Activated T-cell treated with anti-CD3 and anti-CD28 coated beads, Interleukin-2, amount 50 U/mL, for 48 hours (primary cell): ENCODE data around the gene CTIF.
"Not testable (repeated sequence)": the region's sequence is repeated elsewhere in the genome, so short reads cannot be mapped to it uniquely, and the experiment has no call there.

Source experiments
- DNase-seq, 2 experiments: peaks; one replicate each; pipeline ENCODE4 v3.0.0-alpha.2; 2020

Gene CTIF

GRCh38 chr18:48860269-48861180 is 321.7 kb downstream of the CTIF start:
- DNase-seq = no peak

GRCh38 chr18:48861181-48861708 is 322.4 kb downstream of the CTIF start:
- DNase-seq = no peak

GRCh38 chr18:48862132-48862531 is 323.3 kb downstream of the CTIF start:
- no peak for DNase-seq

GRCh38 chr18:48862678-48863270 is 323.9 kb downstream of the CTIF start:
- DNase-seq = no peak

GRCh38 chr18:48863432-48864065 is 324.7 kb downstream of the CTIF start:
- no peak for DNase-seq

GRCh38 chr18:48864876-48865275 is 326.0 kb downstream of the CTIF start:
- no peak for DNase-seq

GRCh38 chr18:48866028-48866733 is 327.4 kb downstream of the CTIF start:
- no peak for DNase-seq

GRCh38 chr18:48866856-48867255 is 328.0 kb downstream of the CTIF start:
- DNase-seq = no peak

GRCh38 chr18:48867978-48868377 is 329.1 kb downstream of the CTIF start:
- DNase-seq = no peak

GRCh38 chr18:48868468-48869466 is 329.9 kb downstream of the CTIF start:
- peak; percentile 77 to 80 for DNase-seq

- peak; percentile 30 to 35 for DNase-seq
Observed at GRCh38 chr18:48869591-48869990, 330.8 kb downstream of the CTIF start.

- not testable (repeated sequence) for DNase-seq
Observed at GRCh38 chr18:48870926-48871325, 332.1 kb downstream of the CTIF start.

GRCh38 chr18:48871391-48872166 is 332.7 kb downstream of the CTIF start:
- no peak for DNase-seq

GRCh38 chr18:48872234-48873145 is 333.7 kb downstream of the CTIF start:
- no peak for DNase-seq

GRCh38 chr18:48874233-48874632 is 335.4 kb downstream of the CTIF start:
- DNase-seq = no peak

GRCh38 chr18:48874701-48875162 is 335.9 kb downstream of the CTIF start:
- no peak for DNase-seq

GRCh38 chr18:48875314-48875941 is 336.6 kb downstream of the CTIF start:
- no peak for DNase-seq

GRCh38 chr18:48875942-48876511 is 337.2 kb downstream of the CTIF start:
- no peak for DNase-seq

GRCh38 chr18:48876590-48876989 is 337.8 kb downstream of the CTIF start:
- DNase-seq = no peak
